Superior temporal gyrus (tissue), 1 donor: ENCODE data around the gene SETD1B.
A peak's percentile ranks its signal among the peaks of the same experiment; 100 is the strongest.
"Not testable (repeated sequence)": the region's sequence is repeated elsewhere in the genome, so short reads cannot be mapped to it uniquely, and the experiment has no call there.

Experiments
- DNase-seq: peaks from one replicate; pipeline ENCODE4 v3.0.0-alpha.2; 2016; ENCODE audit errors: extremely low spot score

SETD1B gene

GRCh38 chr12:121780429-121780828 lies 23.4 kb upstream of the SETD1B start:
- no peak for DNase-seq

- no peak for DNase-seq
Observed at GRCh38 chr12:121781484-121781997, 22.3 kb upstream of the SETD1B start.

GRCh38 chr12:121781998-121782979 lies 21.5 kb upstream of the SETD1B start:
- no peak for DNase-seq

GRCh38 chr12:121783766-121784165 lies 20.0 kb upstream of the SETD1B start:
- DNase-seq: no peak

GRCh38 chr12:121784460-121784859 lies 19.3 kb upstream of the SETD1B start:
- no peak for DNase-seq

- no peak for DNase-seq
Observed at GRCh38 chr12:121786440-121786825, 17.4 kb upstream of the SETD1B start.

- no peak for DNase-seq
Observed at GRCh38 chr12:121787063-121788025, 16.5 kb upstream of the SETD1B start.

GRCh38 chr12:121788176-121788818 lies 15.5 kb upstream of the SETD1B start:
- no peak for DNase-seq

- no peak for DNase-seq
Observed at GRCh38 chr12:121789233-121789781, 14.5 kb upstream of the SETD1B start.

- no peak for DNase-seq
Observed at GRCh38 chr12:121789800-121790728, 13.7 kb upstream of the SETD1B start.

GRCh38 chr12:121790785-121791184 lies 13.0 kb upstream of the SETD1B start:
- not testable (repeated sequence) for DNase-seq

- DNase-seq: no peak
Observed at GRCh38 chr12:121791671-121792551, 11.9 kb upstream of the SETD1B start.

- no peak for DNase-seq
Observed at GRCh38 chr12:121792607-121793439, 11.0 kb upstream of the SETD1B start.

GRCh38 chr12:121793440-121793837 lies 10.4 kb upstream of the SETD1B start, which contains the start of gene RHOF:
Gene RHOF (minus strand): TSS chr12:121793688. CDS start chr12:121793633, 55 bp downstream.
- no peak for DNase-seq

GRCh38 chr12:121793838-121794533 lies 9.8 kb upstream of the SETD1B start:
- peak; percentile 84 for DNase-seq

GRCh38 chr12:121794534-121795033 lies 9.2 kb upstream of the SETD1B start:
- no peak for DNase-seq
